GM21737 (cell line): Measurements from ENCODE around the gene SDC4.

Experiments used
- ATAC-seq: cut with Tn5 transposase; IDR thresholded peaks from one replicate; pipeline ENCODE4 v1.9.1; 2021; ENCODE audit warnings: mild to moderate bottlenecking, moderate library complexity; ENCODE audit not compliant: unreplicated experiment

SDC4 gene

GRCh38 chr20:45347936-45348778, at the start of gene SDC4:
Gene SDC4 (minus strand): TSS chr20:45348424. CDS start chr20:45348384, 40 bp downstream.
- ATAC-seq = no peak

- no peak for ATAC-seq
Measured at GRCh38 chr20:45395114-45395415, 46.8 kb upstream of the SDC4 start.

GRCh38 chr20:45394221-45395113, 46.2 kb upstream of the SDC4 start:
- no peak for ATAC-seq

- no peak for ATAC-seq
Measured at GRCh38 chr20:45392733-45393132, 44.5 kb upstream of the SDC4 start.

GRCh38 chr20:45391559-45391958, 43.3 kb upstream of the SDC4 start:
- no peak for ATAC-seq

- no peak for ATAC-seq
Measured at GRCh38 chr20:45390931-45391330, 42.7 kb upstream of the SDC4 start.

GRCh38 chr20:45387274-45387673, 39.0 kb upstream of the SDC4 start:
- no peak for ATAC-seq

- ATAC-seq = no peak
Measured at GRCh38 chr20:45378191-45378590, 30.0 kb upstream of the SDC4 start, which contains the start of gene TP53TG5. Gene TP53TG5 (minus strand): TSS chr20:45378325. CDS start chr20:45378236, 89 bp downstream.

- no peak for ATAC-seq
Measured at GRCh38 chr20:45377269-45377668, 29.0 kb upstream of the SDC4 start.

- no peak for ATAC-seq
Measured at GRCh38 chr20:45374966-45375365, 26.7 kb upstream of the SDC4 start.

GRCh38 chr20:45374101-45374467, 25.9 kb upstream of the SDC4 start:
- no peak for ATAC-seq

GRCh38 chr20:45373353-45374100, 25.3 kb upstream of the SDC4 start:
- ATAC-seq = peak; percentile 55

- no peak for ATAC-seq
Measured at GRCh38 chr20:45372646-45373352, 24.6 kb upstream of the SDC4 start.

- no peak for ATAC-seq
Measured at GRCh38 chr20:45372241-45372640, 24.0 kb upstream of the SDC4 start.

GRCh38 chr20:45370571-45371160, 22.4 kb upstream of the SDC4 start:
- no peak for ATAC-seq

GRCh38 chr20:45368221-45368980, 20.2 kb upstream of the SDC4 start:
- ATAC-seq = peak; percentile 76

GRCh38 chr20:45367126-45367525, 18.9 kb upstream of the SDC4 start:
- no peak for ATAC-seq

- no peak for ATAC-seq
Measured at GRCh38 chr20:45366631-45367030, 18.4 kb upstream of the SDC4 start.

GRCh38 chr20:45366192-45366591, 18.0 kb upstream of the SDC4 start:
- no peak for ATAC-seq
